ENCODE results near the gene PHACTR3.
A peak's percentile ranks its signal among the peaks of the same experiment; 100 is the strongest.
"Not testable (repeated sequence)": the region's sequence is repeated elsewhere in the genome, so short reads cannot be mapped to it uniquely, and the experiment has no call there.

The PHACTR3 gene

GRCh38 chr20:59591061-59591460, 13.3 kb upstream of the PHACTR3 start:
- no peak for DNase-seq

DNA sequence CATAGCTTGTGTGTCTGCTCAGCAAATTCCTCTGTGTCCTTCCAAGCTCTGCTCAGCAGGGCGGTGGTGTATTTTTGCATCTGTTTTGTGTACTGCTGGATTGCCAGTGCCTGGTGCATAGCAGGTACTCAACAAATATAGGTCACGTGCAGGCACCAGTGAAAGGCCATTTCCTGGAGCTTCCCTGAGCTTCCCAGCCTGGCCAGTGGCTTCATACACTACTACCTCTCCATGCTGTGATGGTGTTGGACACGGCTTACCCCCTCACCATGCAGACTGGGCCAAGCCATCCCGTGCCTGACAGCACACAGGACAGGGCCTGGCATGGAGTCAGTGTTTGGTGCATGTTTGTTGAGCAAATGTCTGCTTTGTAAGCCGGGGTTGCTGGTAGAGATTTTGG, 7.7 kb upstream of the PHACTR3 start:
- DNase-seq = no peak

DNA sequence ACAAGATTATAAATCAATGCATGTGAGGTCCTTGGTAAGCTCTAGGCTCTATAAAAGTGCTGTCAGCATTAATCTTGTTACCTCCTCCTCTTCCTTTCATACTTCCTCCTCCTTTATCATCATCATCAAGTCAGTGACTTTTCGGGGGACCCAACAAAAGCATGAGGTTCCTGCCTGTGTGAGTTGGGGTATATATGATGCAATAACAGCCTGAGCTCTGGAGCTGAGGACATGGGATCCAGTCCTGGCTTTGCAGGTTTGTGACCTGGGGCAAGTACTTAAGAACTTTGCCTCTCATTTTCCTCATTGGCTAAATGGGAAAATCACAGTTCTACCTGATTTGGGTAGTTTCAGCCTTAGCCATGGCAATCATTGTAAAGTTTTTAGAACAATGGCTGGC, 7.1 kb upstream of the PHACTR3 start:
- DNase-seq = no peak

GRCh38 chr20:59598625-59599310, 5.6 kb upstream of the PHACTR3 start:
- peak in 1 of 2 experiments; percentile 13 for DNase-seq

GRCh38 chr20:59599941-59600340, 4.4 kb upstream of the PHACTR3 start:
- DNase-seq = no peak

DNA sequence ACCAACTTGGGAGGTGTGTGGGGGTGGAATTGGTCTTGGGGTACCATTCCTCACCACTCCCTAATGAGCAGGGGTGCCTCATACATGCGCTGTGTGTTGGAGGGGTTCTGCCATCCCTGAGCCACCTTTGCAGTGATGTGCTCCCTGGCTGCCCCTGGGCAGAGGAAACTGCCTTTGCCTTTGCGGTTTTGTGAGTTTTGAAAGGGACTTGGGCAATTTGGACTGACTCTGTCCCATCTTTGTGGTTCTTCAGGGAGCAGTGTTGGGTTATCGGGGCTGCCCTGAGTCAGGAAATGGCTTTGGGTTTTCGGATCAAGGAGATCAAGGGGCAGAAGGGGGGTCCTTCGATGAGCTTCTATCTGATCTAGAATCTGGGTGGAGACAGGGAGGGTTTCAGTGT, 3.9 kb upstream of the PHACTR3 start:
- no peak for DNase-seq

DNA sequence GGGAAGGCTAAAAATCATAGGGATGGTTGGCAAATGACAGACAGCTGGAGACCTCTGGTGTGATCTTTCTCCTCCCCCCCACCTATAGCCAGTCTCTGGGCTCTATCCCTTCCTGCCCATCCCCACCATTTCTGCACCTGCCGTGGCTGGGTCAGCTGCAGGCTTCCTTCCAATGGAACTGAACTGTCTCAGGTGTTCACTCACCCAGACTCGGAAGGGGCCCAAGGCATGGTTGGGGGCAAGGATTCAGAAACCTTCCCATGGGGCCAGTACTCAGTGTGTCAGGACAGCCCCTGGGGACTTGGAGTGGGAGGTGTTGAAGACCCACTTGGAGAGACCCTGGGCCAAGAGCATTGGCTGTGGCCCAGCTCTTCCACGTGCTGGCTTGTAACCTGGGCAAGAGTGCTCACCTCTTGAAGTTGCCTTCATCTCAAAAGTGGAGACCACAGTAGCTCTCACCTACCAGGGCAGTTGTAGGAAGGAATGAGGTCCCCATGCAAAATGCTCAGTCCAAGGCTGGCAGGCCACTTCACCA, 1.7 kb upstream of the PHACTR3 start:
- DNase-seq = no peak

GRCh38 chr20:59603176-59603575, 1.2 kb upstream of the PHACTR3 start:
- no peak for DNase-seq

GRCh38 chr20:59604741-59605600, 631 bp downstream of the PHACTR3 start:
- no peak for DNase-seq

- DNase-seq = no peak
These were observed 1.4 kb downstream of the PHACTR3 start for GRCh38 chr20:59605601-59606364.

GRCh38 chr20:59606566-59606965, 2.2 kb downstream of the PHACTR3 start:
- no peak for DNase-seq

DNA sequence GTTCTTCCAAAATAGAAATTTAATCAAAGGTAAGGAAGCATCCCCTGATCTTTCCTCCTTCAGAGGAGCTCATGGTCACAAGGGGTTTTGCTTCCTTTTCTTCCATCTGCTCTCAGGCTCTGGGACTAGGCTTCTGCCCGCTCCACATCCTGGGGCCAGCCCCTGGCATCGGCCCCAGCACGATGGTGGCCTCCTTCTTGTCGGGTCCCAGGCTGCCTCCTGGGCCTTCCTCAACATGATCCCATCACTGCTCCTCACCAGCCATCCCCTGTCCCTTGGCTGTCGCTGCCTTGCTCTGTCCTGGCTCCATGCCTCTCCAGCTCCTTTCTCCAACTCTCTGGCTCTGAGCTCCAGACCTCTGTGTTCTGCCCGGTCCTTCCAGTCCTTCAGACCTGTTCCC, 4.1 kb downstream of the PHACTR3 start:
- no peak for DNase-seq

GRCh38 chr20:59608871-59609270, 4.5 kb downstream of the PHACTR3 start:
- no peak for DNase-seq

GRCh38 chr20:59611286-59611685, 6.9 kb downstream of the PHACTR3 start:
- no peak for DNase-seq

- no peak for DNase-seq
These were observed 9.5 kb downstream of the PHACTR3 start for GRCh38 chr20:59613861-59614260.

DNA sequence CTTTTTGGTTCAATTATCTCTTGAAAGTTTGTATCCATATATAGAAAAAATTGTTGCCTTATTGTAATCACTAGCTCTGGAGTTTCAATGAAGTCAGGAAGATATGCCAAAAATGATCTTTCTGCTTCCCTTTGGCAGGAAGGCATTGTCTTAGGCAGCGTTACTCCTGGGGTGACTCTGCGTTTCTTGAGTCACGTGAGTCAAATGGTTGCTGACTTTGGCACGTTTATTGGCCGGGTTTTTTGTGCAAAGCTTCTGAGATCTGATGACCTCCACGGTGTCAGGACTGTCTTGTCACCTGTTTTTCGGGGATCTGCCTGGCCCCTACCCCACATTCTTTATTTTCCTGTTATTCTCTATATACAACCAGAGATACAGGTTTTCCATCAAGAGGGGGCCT, 10.4 kb downstream of the PHACTR3 start:
- DNase-seq = no peak

GRCh38 chr20:59616306-59616705, 12.0 kb downstream of the PHACTR3 start:
- DNase-seq = no peak

DNA sequence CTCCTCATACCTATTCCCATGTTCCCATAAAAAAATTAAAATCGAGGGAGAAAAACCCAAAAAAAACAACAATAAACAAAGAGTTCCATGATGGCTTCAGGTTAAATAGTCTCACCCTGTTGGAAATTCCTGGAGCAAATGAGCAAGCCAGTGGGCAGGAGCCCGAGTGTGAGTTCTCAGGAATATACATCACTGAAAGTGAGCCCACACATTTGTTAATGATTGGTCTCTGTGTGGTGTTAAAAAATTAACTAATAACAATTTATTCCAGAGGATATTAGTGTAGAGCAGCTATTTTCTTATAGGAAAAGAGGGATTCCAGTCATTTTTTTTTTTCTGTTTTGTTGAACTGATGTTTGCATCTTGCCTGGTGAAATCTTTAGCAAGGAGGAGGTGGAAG, 12.9 kb downstream of the PHACTR3 start:
- DNase-seq = no peak

DNA sequence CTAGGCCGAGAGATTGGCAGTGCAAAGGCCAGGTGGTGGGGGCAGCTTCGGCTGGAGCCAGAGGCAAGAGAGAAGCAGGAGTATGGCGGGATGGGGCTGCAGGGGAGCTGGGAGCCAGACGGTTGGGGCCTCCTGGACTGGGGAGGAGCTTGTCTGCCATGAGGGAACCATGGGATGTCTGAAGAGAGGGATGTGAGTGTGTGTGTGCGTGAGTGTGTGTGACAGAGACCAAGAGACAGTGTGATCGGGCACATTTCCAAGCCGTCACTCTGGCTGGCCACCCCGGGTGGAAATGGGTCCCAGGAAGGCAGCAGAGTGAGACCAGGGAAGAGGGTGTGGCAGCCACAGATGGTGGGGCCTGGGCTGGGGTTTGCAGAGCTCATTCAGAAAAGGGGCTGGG, 13.8 kb downstream of the PHACTR3 start:
- DNase-seq = no peak

GRCh38 chr20:59618585-59618984, 14.2 kb downstream of the PHACTR3 start:
- DNase-seq = not testable (repeated sequence)

- DNase-seq = no peak
These were observed 16.6 kb downstream of the PHACTR3 start for GRCh38 chr20:59620860-59621505.

GRCh38 chr20:59622496-59622895, 18.2 kb downstream of the PHACTR3 start:
- DNase-seq = no peak

GRCh38 chr20:59623133-59623532, 18.8 kb downstream of the PHACTR3 start:
- DNase-seq = no peak

All from NCI-H187 (cell line).